HEK293T (cell line): ENCODE data around the gene DCANP1.

ENCODE experiments used
- BHLHE40 ChIP-seq: fragments of 450-650 bp; IDR thresholded peaks from 2 replicates; pipeline ENCODE4 v1.6.1; 2016; ENCODE audit warnings: mild to moderate bottlenecking, moderate library complexity, borderline replicate concordance
- CTBP1 ChIP-seq: fragments of 450-650 bp; IDR thresholded peaks from 2 replicates; pipeline ENCODE4 v1.6.1; 2016; ENCODE audit warnings: borderline replicate concordance
- ELF4 ChIP-seq: fragments of 450-650 bp; IDR thresholded peaks from 2 replicates; pipeline ENCODE4 v1.6.1; 2017; ENCODE audit warnings: antibody characterized with exemption
- FOXA1 ChIP-seq: fragments of 450-650 bp; IDR thresholded peaks from 2 replicates; pipeline ENCODE4 v1.6.1; 2016; ENCODE audit warnings: mild to moderate bottlenecking
- FOXK2 ChIP-seq: fragments of 450-650 bp; IDR thresholded peaks from 2 replicates; pipeline ENCODE4 v1.6.1; 2016; ENCODE audit warnings: mild to moderate bottlenecking
- HDGF ChIP-seq: fragments of 450-650 bp; IDR thresholded peaks from 2 replicates; pipeline ENCODE4 v1.6.1; 2017; ENCODE audit warnings: antibody characterized with exemption, borderline replicate concordance
- LEF1 ChIP-seq: fragments of 450-650 bp; IDR thresholded peaks from 2 replicates; pipeline ENCODE4 v1.6.1; 2017; ENCODE audit warnings: mild to moderate bottlenecking, borderline replicate concordance
- NFRKB ChIP-seq: fragments of 450-650 bp; IDR thresholded peaks from 2 replicates; pipeline ENCODE4 v1.6.1; 2016; ENCODE audit warnings: mild to moderate bottlenecking, moderate library complexity
- PKNOX1 ChIP-seq: fragments of 450-650 bp; IDR thresholded peaks from 2 replicates; pipeline ENCODE4 v1.6.1; 2016
- SP1 ChIP-seq: fragments of 450-650 bp; IDR thresholded peaks from 2 replicates; pipeline ENCODE4 v1.6.1; 2017
- SUZ12 ChIP-seq: fragments of 450-650 bp; IDR thresholded peaks from 2 replicates; pipeline ENCODE4 v1.6.1; 2016; ENCODE audit warnings: mild to moderate bottlenecking
- TARDBP ChIP-seq: fragments of 450-650 bp; IDR thresholded peaks from 2 replicates; pipeline ENCODE4 v1.6.1; 2016
- ZNF384 ChIP-seq: fragments of 450-650 bp; IDR thresholded peaks from 2 replicates; pipeline ENCODE4 v1.6.1; 2016

DNA sequence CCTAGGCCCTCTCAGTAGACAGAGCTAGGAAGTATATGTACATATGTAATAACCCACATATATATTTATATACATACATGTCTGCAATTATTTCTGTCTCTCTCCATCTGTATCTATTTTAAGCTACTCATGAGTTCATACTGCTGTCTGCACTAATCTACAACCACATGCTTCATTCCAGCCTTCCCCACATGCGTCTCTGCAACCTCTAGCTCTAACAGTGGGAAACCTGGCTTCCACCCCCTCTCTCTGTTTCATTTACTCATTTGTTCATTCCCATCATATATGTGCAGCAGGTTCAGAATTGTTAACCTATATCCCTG is 23.3 kb downstream of the DCANP1 start:
- no peak for TF ChIP-seq PKNOX1
- no peak for TF ChIP-seq SP1
- TF ChIP-seq HDGF = no peak
- no peak for TF ChIP-seq NFRKB
- TF ChIP-seq SUZ12 = no peak
- TF ChIP-seq BHLHE40 = no peak
- TF ChIP-seq LEF1 = no peak
- TF ChIP-seq FOXA1 = no peak
- no peak for TF ChIP-seq ELF4
- no peak for TF ChIP-seq CTBP1
- TF ChIP-seq FOXK2 = no peak
- no peak for TF ChIP-seq ZNF384
- TF ChIP-seq TARDBP = no peak
